ENCODE measurements around the gene AKIRIN2.

The AKIRIN2 gene

DNA sequence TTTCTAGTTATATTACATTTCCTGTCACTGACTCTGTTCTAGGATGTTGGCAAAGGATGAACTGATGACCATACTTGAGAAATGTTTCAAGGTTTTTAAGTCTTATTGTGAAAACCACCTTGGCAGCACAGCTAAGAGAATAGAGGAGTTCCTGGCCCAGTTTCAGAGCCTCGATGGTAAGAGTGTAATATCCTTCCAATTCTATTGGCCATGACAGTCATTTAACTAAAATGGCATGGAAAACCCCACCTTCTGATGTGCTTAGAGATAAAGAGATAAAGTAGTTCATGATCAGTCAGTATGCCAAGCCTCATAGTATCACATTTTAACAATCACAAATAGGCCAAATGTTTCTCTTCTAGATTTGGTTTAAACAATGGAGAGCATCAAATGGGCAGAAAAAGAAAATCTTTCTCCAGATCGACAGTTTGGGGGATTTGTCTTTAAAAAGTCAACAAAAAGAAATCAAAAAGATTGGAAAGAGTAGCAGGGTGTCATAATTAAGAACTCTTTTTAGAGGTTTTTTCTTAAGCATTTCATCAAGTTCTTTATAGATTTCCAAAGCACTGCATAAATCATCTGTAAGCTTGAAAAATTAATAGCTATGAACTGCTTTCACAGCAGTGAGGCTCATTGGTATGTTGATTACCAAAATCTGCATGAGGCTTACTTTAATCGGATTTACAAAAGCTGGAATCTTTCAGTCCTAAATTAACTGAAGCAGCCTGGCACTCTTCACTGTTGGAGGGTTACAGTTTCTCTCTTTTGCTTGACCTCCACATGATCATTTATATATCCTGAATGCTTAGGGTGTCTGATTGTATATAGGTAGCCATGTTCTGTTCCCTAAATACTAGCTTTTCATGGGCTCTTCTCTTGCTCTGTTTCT lies 48.7 kb downstream of the AKIRIN2 start:
- DNase-seq: no peak

DNA sequence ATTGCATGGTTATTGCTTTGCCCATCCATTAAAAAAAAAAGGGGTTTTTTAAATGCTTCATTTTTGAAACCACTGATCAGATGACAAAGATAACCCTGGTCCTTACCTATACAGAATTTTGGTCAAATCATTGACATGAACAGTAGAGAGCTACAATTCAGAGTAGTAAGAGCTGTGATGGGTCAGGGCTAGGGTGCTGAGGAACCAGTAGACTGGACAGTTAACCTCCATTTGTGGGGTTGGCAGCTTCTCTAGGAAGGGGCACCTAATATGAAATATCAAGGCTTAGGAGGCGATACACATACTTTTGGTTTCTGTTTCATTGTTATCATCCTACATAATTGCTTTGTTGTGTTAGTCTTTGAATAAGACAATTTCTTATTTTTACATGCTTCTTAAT lies 57.0 kb downstream of the AKIRIN2 start:
- DNase-seq: no peak

DNA sequence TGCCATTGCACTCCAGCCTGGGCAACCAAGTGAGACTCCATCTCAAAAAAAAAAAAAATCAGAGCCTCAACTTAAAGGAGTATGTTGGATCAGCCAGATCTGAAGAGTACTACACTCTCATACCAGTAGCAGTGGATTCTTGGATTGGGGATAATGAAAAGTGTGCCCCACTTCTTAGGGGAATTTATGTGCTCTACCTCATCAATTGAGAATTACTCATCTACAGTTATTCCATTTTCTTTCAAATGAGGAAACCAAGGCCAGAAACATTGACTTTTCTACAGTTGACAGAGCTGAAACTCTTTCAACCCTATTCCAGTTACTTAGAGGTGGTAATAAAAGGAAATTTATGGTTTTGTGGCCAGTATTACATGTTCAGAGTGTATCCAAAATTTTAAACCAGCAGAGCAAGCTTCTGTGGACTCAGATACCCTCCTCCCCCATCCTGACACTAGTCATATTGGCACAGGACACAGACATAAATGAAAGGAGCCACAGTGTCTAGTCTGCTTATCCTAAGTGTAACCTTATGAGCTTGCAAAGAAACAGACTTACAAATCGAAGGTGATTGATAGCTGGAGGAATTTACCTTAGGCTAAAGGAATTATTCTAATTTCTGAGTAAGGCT lies 60.9 kb downstream of the AKIRIN2 start:
- no peak for DNase-seq

DNA sequence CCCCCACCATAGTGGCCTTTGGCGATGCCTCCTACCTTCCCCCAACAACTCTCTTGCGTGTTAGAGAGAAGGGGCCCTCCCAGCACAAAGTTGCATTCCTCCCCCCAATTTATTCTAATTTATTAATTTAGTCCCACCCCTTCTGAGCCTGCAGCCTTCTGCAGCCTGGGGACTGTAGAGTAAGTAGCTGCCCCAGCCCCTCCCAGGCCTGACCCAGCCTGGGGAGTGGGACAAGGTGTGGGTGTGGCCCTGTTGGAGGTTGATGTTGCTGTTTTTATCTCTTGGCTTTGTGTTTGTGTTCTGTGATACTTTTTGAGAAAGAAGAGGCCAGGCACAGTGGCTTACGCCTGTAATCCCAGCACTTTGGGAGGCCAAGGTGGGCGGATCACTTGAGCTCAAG lies 62.7 kb downstream of the AKIRIN2 start:
- DNase-seq: no peak

DNA sequence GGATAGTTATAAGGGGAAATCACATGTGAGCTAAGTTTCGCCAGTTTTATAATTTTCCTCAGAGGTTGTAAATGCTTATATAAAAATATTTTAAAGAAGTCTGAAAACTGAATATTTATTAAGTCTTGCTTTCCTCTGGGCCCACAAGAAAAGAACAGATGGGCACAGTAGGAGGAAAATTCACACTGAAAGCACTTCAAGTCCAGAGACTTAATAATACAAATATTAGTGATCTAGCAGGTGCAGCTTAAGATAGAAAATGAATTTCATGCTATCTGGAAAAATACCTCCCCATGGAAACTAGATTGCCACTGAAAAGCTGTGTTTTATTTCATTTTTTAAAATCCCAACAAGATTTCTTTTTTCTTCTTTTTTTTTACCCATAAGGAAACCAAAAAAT lies 64.9 kb downstream of the AKIRIN2 start:
- no peak for DNase-seq

DNA sequence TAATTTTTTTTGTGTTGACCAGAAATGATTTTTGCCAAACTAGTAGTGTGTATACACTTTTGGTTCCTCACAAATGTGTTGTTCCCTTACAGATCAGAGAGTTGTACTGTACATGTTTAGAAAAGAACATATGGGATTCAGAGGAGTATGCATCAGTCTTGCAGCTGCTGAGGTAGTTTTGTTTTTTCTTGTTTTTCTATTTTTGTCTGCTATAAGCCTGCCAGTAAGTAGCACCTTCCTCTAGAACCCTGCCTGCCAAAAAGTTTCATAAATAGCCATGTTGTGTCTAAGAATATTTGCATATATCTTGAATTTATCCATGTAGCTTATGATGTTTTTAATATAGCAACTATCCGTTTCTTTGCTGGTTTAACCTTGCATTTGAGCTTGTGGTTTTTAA lies 65.7 kb downstream of the AKIRIN2 start:
- DNase-seq: no peak

DNA sequence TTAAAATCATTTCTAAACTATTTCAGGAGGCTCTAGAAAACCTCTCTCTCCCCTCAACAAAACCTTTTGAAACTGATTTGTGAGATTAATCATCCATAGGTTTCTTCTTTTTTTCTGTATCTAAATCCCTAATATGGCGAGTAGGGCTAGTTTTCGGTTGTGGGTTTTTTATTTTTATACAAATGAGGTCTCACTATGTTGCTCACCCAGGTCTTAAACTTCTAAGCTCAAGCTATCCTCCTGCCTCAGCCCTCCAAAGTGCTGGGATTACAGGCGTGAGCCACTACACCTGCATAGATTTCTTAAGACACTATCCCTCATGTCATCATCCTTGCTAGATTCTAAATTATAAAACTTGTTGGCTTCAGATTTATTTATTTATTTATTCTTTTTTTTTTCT lies 68.2 kb downstream of the AKIRIN2 start:
- no peak for DNase-seq

DNA sequence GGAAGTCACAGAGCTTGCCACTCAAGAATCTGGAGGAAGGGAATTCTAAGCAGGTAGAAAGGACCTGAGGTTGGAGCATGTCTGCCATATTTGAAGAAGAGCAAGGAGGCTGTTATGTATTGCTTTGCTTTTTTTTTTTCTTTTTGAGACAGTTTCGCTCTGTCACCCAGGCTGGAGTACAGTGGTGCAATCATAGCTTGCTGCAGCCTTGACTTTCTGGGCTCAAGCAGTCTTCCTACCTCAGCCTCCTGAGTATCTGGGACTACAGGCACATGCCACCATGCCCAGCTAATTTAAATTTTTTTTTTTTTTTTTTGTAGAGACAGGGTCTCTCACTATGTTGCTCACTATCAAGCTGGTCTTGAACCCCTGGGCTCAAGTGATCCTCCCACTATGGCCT lies 71.3 kb downstream of the AKIRIN2 start:
- DNase-seq: no peak

DNA sequence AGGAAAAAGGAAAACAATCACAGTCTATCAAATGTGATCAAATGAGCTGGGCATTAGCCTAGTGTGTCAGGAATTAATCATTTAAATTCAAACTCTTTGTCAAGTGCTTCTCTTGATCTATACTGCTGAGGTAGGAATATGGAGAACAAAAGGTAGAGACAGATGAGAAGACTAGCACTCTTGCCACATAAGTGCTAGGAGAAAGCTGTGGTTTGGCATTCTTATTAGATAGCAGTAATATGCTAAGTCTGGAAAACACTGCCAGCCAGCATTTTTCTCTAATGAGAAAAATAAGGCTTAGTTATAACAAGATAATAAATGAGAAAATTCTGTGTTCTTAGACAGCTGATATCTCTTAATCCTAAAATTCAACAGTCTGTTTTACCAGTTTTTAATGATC lies 73.2 kb downstream of the AKIRIN2 start:
- DNase-seq: no peak

DNA sequence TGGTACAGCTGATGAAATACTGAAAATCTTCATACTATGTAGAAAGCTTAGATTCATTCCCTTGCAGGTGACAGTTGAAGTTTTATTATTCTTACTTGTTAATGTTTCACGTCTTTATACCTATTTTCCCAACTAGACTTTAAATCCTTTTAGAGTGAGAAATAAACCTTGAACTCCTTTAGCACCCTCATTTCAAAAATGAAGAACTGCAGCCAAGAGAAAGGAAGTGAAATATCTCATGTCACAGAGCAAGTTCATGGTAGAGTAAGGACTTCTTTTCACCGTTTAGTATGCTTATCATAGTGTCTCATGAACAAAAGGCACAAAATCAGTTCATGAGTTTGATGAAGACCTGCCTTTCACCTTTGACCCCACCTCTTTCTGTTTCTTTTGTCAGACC lies 73.6 kb downstream of the AKIRIN2 start:
- DNase-seq: no peak

Data from activated T-cell treated with anti-CD3 and anti-CD28 coated beads for 4 hours (primary cell).